ENCODE measurements around the gene MICAL2.

DNA sequence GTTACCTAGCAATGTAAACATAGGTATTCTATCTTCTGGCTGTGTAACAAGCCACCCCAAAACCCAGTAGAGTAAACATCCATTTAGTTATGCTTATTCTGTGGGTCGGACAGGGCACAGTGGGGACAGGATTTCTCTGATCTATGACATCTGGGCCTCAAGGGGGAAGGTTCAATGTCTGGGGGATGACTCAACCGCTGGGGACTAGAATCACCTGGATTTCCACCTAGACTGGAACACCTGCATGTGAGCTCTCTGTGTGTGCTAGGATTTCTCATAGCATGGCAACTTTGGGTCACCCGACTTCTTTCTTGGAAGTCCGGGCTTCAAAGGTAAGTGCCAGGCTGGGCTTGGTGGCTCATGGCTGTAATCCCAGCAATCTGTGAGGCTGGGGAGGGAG is 36.5 kb upstream of the MICAL2 start:
- TF ChIP-seq TAF1 (IDR thresholded peaks at IDR 0.05; ENCODE audit: borderline replicate concordance, insufficient read depth, low read length): no peak
- TF ChIP-seq, protein P1, sequence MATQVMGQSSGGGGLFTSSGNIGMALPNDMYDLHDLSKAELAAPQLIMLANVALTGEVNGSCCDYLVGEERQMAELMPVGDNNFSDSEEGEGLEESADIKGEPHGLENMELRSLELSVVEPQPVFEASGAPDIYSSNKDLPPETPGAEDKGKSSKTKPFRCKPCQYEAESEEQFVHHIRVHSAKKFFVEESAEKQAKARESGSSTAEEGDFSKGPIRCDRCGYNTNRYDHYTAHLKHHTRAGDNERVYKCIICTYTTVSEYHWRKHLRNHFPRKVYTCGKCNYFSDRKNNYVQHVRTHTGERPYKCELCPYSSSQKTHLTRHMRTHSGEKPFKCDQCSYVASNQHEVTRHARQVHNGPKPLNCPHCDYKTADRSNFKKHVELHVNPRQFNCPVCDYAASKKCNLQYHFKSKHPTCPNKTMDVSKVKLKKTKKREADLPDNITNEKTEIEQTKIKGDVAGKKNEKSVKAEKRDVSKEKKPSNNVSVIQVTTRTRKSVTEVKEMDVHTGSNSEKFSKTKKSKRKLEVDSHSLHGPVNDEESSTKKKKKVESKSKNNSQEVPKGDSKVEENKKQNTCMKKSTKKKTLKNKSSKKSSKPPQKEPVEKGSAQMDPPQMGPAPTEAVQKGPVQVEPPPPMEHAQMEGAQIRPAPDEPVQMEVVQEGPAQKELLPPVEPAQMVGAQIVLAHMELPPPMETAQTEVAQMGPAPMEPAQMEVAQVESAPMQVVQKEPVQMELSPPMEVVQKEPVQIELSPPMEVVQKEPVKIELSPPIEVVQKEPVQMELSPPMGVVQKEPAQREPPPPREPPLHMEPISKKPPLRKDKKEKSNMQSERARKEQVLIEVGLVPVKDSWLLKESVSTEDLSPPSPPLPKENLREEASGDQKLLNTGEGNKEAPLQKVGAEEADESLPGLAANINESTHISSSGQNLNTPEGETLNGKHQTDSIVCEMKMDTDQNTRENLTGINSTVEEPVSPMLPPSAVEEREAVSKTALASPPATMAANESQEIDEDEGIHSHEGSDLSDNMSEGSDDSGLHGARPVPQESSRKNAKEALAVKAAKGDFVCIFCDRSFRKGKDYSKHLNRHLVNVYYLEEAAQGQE (IDR thresholded peaks at IDR 0.05; ENCODE audit: insufficient read depth in 1 of 2, low read depth in 2 of 2, low read length in 2 of 2): no peak

All from PFSK-1 (cell line).